ENCODE measurements around the gene DNAJC17.

The DNAJC17 gene

GRCh38 chr15:40807028-40807887, at the start of gene DNAJC17, which contains the start of gene ZFYVE19:
Gene DNAJC17, minus strand, starts transcription at chr15:40807473. Its CDS starts 27 bp downstream, at chr15:40807446.
Gene ZFYVE19, plus strand, starts transcription at chr15:40807089. Its CDS starts 501 bp downstream, at chr15:40807590.
- DNase-seq (ENCODE audit: low read depth), result peak; percentile 92

GRCh38 chr15:40856746-40857145, 49.5 kb upstream of the DNAJC17 start:
- DNase-seq (ENCODE audit: low read depth), result no peak

GRCh38 chr15:40855706-40856234, 48.5 kb upstream of the DNAJC17 start:
- DNase-seq (ENCODE audit: low read depth), result no peak

GRCh38 chr15:40854161-40854560, 46.9 kb upstream of the DNAJC17 start:
- DNase-seq (ENCODE audit: low read depth), result no peak

- DNase-seq (ENCODE audit: low read depth), result no peak
These were observed 46.1 kb upstream of the DNAJC17 start for GRCh38 chr15:40853241-40853890.

GRCh38 chr15:40852529-40852928, 45.3 kb upstream of the DNAJC17 start:
- DNase-seq (ENCODE audit: low read depth), result no peak

- DNase-seq (ENCODE audit: low read depth), result no peak
These were observed 43.4 kb upstream of the DNAJC17 start for GRCh38 chr15:40850576-40851112.

- DNase-seq (ENCODE audit: low read depth), result no peak
These were observed 40.1 kb upstream of the DNAJC17 start for GRCh38 chr15:40847223-40847961.

GRCh38 chr15:40846841-40847222, 39.6 kb upstream of the DNAJC17 start:
- DNase-seq (ENCODE audit: low read depth), result no peak

- DNase-seq (ENCODE audit: low read depth), result no peak
These were observed 38.4 kb upstream of the DNAJC17 start for GRCh38 chr15:40845511-40846284.

GRCh38 chr15:40845036-40845435, 37.8 kb upstream of the DNAJC17 start:
- DNase-seq (ENCODE audit: low read depth), result no peak

- DNase-seq (ENCODE audit: low read depth), result no peak
These were observed 37.4 kb upstream of the DNAJC17 start for GRCh38 chr15:40844696-40845030.

GRCh38 chr15:40843885-40844695, 36.8 kb upstream of the DNAJC17 start, which contains the start of gene SPINT1:
Gene SPINT1, plus strand, starts transcription at chr15:40844048. Its CDS starts 507 bp downstream, at chr15:40844555.
- DNase-seq (ENCODE audit: low read depth), result no peak

- no peak for DNase-seq (ENCODE audit: low read depth)
These were observed 36.1 kb upstream of the DNAJC17 start for GRCh38 chr15:40843261-40843884.

GRCh38 chr15:40841741-40842140, 34.5 kb upstream of the DNAJC17 start:
- DNase-seq (ENCODE audit: low read depth), result no peak

GRCh38 chr15:40838756-40839155, 31.5 kb upstream of the DNAJC17 start:
- no peak for DNase-seq (ENCODE audit: low read depth)

GRCh38 chr15:40836020-40836419, 28.7 kb upstream of the DNAJC17 start:
- no peak for DNase-seq (ENCODE audit: low read depth)

GRCh38 chr15:40832903-40833302, 25.6 kb upstream of the DNAJC17 start:
- no peak for DNase-seq (ENCODE audit: low read depth)

- DNase-seq (ENCODE audit: low read depth), result no peak
These were observed 24.6 kb upstream of the DNAJC17 start for GRCh38 chr15:40831861-40832260.

GRCh38 chr15:40830884-40831283, 23.6 kb upstream of the DNAJC17 start:
- DNase-seq (ENCODE audit: low read depth), result no peak
